CD1c-positive myeloid dendritic cell (primary cell): ENCODE measurements around the gene MFNG.
A peak's percentile ranks its signal among the peaks of the same experiment; 100 is the strongest.

ENCODE experiments used
- DNase-seq: peaks from one replicate; pipeline ENCODE4 v3.0.0-alpha.2; 2016; ENCODE audit errors: extremely low spot score

Gene MFNG

DNA sequence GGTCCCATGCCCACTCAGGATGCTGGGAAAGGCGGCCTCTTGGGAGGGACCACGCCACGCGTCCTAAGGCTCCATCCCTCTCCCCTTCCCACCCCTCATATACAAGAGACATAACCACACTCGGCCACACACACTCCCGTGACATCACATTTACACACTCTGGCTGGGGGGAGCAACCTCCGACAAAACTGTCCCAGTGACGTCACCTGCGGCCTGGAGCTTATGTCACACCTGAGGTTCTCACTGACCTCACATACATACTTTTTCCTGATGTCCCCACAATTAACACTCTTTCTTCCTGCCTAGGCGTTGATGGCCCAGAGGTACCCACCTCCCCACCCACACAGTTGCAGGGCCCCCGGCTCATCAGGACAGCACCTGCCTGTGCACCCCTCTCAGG lies 60.8 kb downstream of the MFNG start:
- DNase-seq = no peak

DNA sequence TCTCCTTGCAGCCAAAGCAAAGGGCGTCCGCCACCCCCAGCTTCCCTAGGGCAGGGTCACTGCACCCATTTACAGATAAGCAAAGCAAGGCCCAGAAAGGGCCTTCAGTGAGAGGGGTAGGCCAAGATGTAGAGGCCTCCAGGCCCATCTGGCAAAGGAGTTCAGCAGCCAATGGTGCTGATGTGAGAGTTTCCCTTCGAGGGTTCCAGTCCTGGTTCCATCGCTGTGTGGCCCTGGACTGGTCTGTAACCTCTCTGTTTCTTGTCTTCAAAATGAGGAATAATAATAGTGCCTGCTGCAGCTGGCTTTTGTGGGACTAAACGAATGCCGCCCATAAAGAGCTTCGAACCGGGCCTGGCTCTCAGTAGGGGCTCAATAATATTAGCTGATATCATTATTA lies 62.9 kb downstream of the MFNG start:
- DNase-seq = no peak

DNA sequence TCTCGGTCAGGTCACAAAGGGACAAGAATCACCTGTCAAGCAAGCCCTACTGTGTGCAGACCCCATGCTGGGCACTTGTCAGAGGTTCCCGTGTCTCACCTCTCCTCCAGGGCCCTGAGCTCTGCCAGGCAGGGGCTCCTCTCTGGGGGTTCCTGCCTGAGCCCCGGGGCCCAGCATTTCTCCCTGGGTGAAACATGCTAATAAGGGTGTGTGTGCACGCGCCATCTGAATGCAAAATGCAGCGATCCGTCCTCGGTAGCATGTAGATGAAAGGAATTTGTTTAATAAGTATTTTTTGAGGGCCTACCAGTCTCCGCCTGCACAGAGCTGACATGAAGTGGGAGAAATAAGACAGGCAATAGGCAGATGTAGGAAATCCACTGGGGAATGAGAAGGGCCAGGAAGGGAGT lies 64.7 kb downstream of the MFNG start:
- no peak for DNase-seq

DNA sequence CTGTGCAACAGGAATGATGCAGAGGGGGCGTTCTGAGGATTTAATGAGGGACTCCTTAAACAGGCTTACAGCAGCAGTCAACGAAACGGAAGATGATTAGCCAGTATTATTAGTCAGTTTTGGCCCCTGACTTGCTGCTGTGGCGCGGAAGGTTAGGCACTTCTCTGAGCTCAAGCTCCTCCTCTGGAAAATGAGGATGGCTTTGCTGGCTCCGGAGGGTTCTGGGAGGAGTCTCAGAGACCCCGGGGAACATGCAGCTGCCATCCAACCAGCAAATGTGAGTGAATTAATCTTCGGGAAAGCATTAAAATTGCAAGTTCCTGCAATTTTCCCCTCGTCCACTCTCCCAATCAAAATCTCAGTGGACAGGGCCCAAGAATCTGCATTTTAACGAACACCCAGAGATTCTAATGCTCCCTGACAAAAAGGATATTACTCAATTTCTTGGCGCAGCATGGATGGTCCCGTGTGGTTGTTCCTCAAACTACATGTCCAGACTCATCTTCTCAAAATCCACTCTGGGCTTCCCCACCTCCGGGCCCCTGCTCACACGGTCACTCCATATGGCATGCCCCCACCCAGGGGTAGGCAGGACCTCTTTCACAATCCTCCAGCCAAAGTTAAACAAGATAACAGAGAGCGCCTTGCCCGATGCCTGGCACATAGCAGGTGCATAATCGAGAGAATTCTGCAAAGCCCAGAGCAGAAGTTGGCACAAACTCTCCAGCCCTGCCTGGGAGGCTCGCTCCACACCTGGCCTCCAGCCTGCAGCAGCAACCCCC lies 65.3 kb downstream of the MFNG start:
- peak; percentile 73 for DNase-seq

DNA sequence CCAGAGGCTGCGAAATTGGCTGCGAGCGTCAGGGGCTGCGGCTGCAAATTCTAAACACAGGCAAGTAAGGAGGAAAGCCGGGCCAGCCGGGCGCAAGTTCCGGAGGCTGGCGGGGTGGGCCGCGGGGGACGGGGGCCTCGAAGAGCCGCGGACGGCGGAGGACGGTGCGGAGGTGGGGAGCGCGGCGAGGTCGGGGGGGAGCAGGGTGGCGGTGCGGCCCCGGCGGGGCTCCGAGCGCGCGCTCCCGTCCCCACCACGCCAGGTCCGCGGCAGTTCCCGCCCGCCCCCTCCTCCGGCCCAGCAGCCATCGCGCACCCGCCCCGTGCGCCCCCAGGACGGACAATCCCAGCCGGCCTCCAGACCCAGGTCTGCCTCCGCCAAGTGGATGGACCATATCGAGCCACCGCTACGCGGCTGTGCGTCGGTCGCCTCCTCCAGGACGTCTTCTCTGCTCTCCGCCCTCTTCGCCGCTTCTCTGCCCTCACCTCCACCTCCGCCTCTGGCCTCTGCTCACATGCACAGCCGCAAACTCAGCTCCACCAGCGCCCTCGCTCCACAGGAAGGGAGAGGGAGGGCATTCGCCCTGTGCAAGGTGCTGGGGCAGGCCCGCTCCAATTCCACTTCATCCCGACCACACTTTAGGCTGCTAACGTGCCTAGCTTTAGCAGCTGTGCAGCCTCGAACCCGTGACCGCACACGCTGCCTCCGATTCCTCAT lies 66.1 kb downstream of the MFNG start:
- DNase-seq = no peak

DNA sequence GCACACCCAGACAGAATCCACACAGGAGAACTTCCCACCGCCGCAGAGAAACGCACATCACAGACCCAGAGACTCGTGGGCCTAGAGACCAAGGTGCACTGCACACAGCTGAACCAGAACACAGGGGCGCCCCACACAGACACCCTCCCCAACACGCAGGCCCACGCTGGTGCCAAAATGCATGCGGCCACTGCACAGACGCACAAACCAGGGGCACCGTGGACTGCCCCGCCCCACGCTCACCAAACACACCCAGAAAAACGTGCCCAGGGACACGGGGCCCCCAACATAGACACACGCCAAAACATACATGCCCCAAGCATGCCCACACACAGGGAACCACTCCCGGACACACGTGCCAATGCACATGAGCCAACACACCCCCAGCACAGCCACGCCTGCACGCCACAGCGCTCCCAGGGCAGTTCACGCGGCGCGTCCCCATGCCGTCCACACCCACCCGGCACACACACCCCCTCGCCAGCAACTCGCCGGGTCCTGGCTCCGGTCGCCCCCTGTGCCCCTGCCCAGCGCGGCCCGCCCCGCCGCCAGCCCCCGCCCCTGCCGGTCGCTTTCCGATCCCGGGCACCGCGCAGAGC lies 66.7 kb downstream of the MFNG start:
- peak; percentile 48 for DNase-seq
